Lower lobe of right lung (tissue), 2 donors: ENCODE results near the gene MYLK3. TPM values are rescaled to one million over a fixed set of nuclear protein-coding genes. Genes with fewer than 3 reads are reported as not detected.

Experiments used
- ATAC-seq, 2 donors: fragments of 200-7000 bp; cut with Tn5 transposase; one replicate each; pipeline ENCODE4 v1.9.1; 2020 to 2022; ENCODE audit warnings: mild to moderate bottlenecking in 2 of 2, moderate library complexity in 2 of 2
- DNase-seq: peaks from one replicate; pipeline ENCODE4 v3.0.0-alpha.2; 2020
- H3K27ac ChIP-seq: fragments of 200-600 bp; one replicate; pipeline ENCODE4 v1.8.0; 2022
- H3K27me3 ChIP-seq: fragments of 200-600 bp; one replicate; pipeline ENCODE4 v1.8.0; 2022; ENCODE audit warnings: low read depth
- H3K36me3 ChIP-seq: fragments of 200-600 bp; one replicate; pipeline ENCODE4 v1.8.0; 2022; ENCODE audit warnings: mild to moderate bottlenecking
- H3K4me1 ChIP-seq: fragments of 200-600 bp; one replicate; pipeline ENCODE4 v1.8.0; 2022
- H3K4me3 ChIP-seq: fragments of 200-600 bp; one replicate; pipeline ENCODE4 v1.8.0; 2022; ENCODE audit warnings: mild to moderate bottlenecking
- H3K9me3 ChIP-seq: fragments of 200-600 bp; one replicate; pipeline ENCODE4 v1.8.0; 2022
- CTCF ChIP-seq: fragments of 200-600 bp; IDR thresholded peaks from one replicate; pipeline ENCODE4 v1.8.0; 2022; ENCODE audit warnings: antibody characterized with exemption, mild to moderate bottlenecking
- intact Hi-C: fragments of 100-400 bp; cut with DNase I; formaldehyde crosslinking; loops from one replicate; pipeline ENCODE4 v1.11.0; 2022
- total RNA-seq: library from RNA; stranded (reverse); fragmentation: NEBNext Ultra II Directional; extraction: Animal tissue kit (Norgen Biotek cat#: 25700); gene quantifications from one replicate; pipeline ENCODE4 v1.2.1, GENCODE V29; 2021
- donor health status: DM: no; HTN: yes; CAD: no; lungs with severe emphysema.

The MYLK3 gene
- total RNA-seq, 1 donor from 2014 or later, result 2.0 TPM

GRCh38 chr16:46715769-46716305 is 32.3 kb downstream of the MYLK3 start:
- no peak overlapping the region for H3K27ac ChIP-seq
- no peak overlapping the region for H3K4me3 ChIP-seq
- intact Hi-C loops, result no loop called here
- H3K9me3 ChIP-seq, result no peaks in the 10 kb centered on the region
- DNase-seq (no peak), ATAC-seq (no peak)
- no peaks in the 10 kb centered on the region for H3K36me3 ChIP-seq
- H3K27me3 ChIP-seq, result no peaks in the 10 kb centered on the region
- no peak for TF ChIP-seq CTCF
- no peaks in the 10 kb centered on the region for H3K4me1 ChIP-seq

GRCh38 chr16:46714797-46715591 is 33.1 kb downstream of the MYLK3 start:
- Histone ChIP-seq H3K27me3 (no peaks in the 10 kb centered on the region), H3K27ac (no peak overlapping the region), H3K4me3 (no peak overlapping the region), H3K9me3 (no peaks in the 10 kb centered on the region), H3K4me1 (no peaks in the 10 kb centered on the region), H3K36me3 (no peaks in the 10 kb centered on the region)
- no peak for DNase-seq
- intact Hi-C loops, result no loop called here
- no peak for ATAC-seq
- no peak for TF ChIP-seq CTCF

GRCh38 chr16:46713634-46714033 is 34.5 kb downstream of the MYLK3 start:
- H3K27me3 ChIP-seq, result no peaks in the 10 kb centered on the region
- H3K27ac ChIP-seq, result no peak overlapping the region
- H3K4me1 ChIP-seq, result no peaks in the 10 kb centered on the region
- no peaks in the 10 kb centered on the region for H3K9me3 ChIP-seq
- TF ChIP-seq CTCF, result no peak
- DNase-seq, result no peak
- intact Hi-C loops, result no loop called here
- H3K36me3 ChIP-seq, result no peaks in the 10 kb centered on the region
- no peak for ATAC-seq
- no peak overlapping the region for H3K4me3 ChIP-seq

- H3K4me1 ChIP-seq, result no peaks in the 10 kb centered on the region
- no peaks in the 10 kb centered on the region for H3K9me3 ChIP-seq
- intact Hi-C loops, result no loop called here
- no peaks in the 10 kb centered on the region for H3K36me3 ChIP-seq
- no peak for DNase-seq
- ATAC-seq, result no peak
- H3K27me3 ChIP-seq, result no peaks in the 10 kb centered on the region
- no peak for TF ChIP-seq CTCF
- no peak overlapping the region for H3K4me3 ChIP-seq
- H3K27ac ChIP-seq, result no peak overlapping the region
Measured at GRCh38 chr16:46712911-46713310, 35.2 kb downstream of the MYLK3 start.

- Histone ChIP-seq H3K9me3 (no peaks in the 10 kb centered on the region), H3K4me3 (no peak overlapping the region), H3K27ac (no peak overlapping the region), H3K36me3 (no peaks in the 10 kb centered on the region), H3K4me1 (no peaks in the 10 kb centered on the region), H3K27me3 (no peaks in the 10 kb centered on the region)
- TF ChIP-seq CTCF, result no peak
- intact Hi-C loops, result no loop called here
- DNase-seq, result no peak
- ATAC-seq, result peak; percentile 50 to 68
Measured at GRCh38 chr16:46711106-46712058, 36.8 kb downstream of the MYLK3 start.
